ENCODE results near the gene ABR. TPM values are rescaled to one million over a fixed set of nuclear protein-coding genes. Genes with fewer than 3 reads are reported as not detected.
"Not testable (repeated sequence)": the region's sequence is repeated elsewhere in the genome, so short reads cannot be mapped to it uniquely, and the experiment has no call there.

Gene ABR
- total RNA-seq, 1 donor from 2014 or later, result 56.1 TPM

DNA sequence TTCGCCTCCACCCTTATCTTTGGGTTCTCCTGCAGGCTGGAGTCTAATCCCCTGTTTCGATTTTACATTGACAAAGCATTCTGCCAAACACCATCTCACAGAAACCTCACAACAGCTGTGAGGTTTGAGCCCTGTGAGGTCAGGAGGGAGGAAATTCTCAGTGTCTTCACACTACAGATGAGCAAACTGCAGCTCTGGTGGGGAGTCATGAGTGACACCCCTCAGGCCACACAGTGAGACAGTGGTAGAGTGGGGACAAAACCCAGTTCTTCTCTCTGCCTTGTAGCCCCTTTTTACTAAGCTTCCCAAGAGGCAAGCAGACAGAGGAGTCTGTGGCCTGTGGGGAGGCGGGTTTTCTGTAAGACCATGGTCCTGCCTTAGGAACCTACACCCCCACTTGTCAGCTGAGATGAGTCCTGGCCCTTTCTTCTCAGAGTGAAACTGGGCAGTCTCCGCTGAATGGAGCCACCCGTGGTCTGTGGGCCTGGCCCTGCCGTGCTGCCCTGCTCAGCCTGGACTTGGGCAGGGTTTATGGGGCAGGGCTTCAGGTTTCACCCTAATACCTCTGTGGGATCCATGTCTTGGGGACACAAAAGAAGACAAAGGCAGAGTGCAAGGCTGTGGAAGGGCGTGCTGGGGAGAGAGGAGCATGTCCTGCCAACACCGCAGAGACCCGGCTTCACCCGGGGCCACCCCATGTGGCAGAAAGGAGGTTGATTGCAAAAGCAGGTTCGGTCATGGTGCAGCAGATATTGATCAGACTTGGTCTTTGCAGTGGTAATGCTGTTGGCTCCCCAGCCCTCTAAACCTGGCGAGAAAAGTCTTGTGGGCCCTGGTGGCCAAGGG lies 59.0 kb downstream of the ABR start:
- no peak for DNase-seq

GRCh38 chr17:1119924-1120323 lies 59.9 kb downstream of the ABR start:
- DNase-seq, result no peak

DNA sequence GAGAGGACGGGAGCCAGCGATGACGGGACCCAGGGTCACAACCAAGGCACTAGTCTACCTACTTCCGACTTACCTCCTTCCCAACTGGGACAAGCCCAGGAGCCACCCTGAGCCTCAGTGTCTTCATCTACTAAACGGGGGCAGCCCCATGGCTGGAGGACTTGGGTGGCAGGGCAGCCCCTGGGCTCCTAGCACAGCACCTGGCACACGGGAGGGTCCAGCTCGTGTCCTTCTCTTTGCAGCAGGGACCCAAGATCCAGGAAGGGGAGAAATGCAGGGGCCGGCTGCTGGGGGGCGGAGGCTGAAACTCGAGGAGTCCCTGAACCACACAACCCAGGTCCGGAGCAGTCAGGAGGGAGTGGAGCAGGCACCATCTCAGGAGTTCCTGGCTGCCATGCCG lies 63.2 kb downstream of the ABR start:
- no peak for DNase-seq

GRCh38 chr17:1112875-1113274 lies 66.9 kb downstream of the ABR start:
- no peak for DNase-seq

- no peak for DNase-seq
These were observed 68.0 kb downstream of the ABR start for GRCh38 chr17:1111599-1112443.

GRCh38 chr17:1110862-1111598 lies 68.8 kb downstream of the ABR start:
- peak; percentile 51 for DNase-seq

DNA sequence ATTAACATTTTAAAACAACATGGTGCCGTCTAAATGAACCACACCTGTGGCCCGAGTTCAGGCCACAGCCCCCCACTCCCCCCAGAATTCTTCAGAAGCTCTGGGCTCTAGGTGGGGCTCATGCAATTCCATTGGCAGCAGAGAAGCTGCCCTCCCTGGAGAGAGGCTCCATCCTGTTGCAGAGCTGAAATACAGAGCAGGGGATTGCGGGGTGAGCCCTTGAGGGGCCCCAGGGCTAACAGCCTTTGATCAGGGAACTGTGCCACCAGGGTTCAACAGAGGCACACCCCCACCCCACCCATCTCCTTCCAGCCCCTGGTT lies 69.3 kb downstream of the ABR start:
- DNase-seq, result no peak

GRCh38 chr17:1109606-1110540 lies 69.9 kb downstream of the ABR start:
- DNase-seq, result no peak

GRCh38 chr17:1108765-1109605 lies 70.8 kb downstream of the ABR start:
- peak; percentile 69 for DNase-seq

DNA sequence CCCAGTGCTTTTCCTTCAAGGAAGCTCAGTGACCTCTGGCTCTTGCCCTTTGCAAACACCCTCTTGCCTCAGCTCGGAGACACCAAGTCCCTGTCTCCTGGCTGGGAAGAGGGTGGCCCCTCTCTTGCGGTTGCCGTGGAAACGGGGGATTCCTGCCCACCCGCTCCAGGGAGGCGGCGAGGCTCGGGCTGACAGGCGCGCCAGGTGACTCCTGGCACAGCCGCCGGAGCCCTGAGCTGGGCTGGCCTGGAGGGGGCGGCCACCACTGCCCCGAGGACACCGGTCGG lies 71.4 kb downstream of the ABR start:
- DNase-seq, result peak; percentile 49

DNA sequence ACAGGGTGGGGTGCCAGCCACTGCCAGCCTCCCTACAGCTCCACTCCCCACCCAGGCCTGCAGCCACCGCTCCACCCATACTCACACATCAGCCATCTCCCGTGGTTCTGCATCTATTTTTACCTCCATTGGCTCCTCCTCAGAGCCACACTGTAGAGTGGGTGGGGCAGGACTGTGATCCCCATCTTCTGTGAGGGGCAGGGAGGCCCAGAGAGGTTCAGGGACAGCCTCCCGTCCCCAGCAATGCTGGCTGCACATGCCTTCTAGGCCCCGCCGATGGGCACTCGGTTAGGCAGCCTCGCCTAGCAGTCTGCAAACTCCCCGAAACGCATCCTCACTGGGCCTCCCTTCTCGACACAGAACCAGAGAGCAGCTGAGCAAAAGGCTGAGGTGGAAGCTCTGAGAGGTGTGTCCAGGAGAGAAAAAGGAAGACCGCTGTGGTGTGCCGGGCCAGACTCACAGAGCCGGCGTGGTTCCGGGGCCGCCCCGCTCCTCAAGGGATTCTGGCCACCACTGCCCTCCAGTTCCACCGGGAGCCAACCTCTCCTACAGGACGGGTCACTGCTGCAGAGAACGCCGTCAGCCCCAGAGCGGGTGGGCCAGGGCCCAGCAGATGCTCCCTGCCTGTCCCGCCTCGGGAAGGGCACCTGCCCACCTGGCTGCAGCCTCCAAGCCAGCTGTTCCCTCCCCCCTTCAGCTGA lies 71.9 kb downstream of the ABR start:
- no peak for DNase-seq

DNA sequence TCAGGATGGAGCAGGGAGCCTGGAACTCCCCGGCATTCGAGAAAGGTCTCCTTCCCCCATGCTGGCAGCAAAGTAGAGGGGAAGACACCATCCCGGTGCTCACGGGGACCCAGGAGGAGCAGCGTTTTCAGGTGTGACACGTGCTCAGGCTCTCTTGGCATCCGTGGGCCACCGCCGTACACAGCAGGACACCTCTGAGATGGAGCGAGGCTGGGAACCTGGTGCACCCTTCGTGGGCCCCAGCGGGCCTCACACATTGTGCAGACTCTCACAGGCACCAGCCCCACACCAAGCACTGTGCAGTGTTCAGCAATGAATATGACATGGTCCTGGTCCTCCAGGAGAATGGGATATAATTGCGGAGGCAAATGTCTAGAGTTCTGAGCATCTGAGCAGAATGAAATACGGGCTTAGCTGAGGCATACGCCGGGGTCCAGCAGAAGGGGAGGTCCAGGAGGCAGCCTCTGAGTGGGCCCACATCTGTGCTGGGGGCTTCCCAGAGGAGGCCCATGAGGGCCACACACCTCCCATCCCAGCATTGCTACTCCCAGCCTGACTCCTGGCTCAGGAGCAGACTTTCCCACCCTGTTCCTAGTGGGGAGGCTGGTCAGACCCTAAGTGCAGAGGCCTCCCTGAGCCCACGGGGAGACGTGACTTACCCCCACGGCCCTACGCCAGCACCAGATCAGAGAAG lies 72.6 kb downstream of the ABR start:
- DNase-seq, result no peak

DNA sequence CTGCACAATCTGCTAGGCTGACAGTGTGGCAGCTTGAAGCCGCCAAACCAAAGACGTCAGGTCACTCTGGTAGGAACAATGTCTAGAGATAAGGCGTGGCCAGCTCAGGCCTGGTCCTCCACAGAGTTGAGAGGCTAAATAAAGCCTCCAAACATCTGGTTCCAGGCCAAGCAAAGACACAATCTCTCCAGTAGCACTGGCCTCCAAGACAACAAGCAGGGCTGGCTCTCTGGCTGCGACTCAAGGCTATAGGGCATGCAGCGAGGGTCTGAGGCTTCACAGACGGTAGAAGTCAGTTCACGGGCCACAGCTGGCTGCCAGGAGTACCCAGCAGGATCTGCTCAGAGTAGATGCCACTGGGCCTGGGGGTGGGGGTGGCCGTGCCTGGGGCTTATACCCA lies 75.6 kb downstream of the ABR start:
- DNase-seq, result no peak

DNA sequence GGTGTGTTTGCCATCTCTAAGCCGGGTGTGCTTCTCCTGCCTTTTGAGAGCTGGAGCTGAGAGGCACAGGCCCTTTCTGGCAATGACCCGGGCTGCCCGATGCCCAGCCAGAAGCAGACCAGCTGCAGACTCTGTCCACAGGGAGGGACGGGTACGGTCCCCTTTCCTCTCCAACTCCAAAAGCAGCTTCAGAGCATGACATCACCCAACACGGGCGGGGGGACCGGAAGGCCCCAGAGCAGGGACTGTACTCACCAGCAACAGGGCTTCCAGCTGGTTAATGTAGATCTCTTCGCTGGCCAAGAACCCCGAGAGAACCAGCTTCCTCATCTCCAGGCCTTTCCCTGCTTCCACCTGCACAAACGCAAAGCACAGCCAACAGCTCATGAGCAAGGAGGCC lies 79.4 kb downstream of the ABR start:
- peak; percentile 70 for DNase-seq

- no peak for DNase-seq
These were observed 80.5 kb downstream of the ABR start for GRCh38 chr17:1099242-1099641.

DNA sequence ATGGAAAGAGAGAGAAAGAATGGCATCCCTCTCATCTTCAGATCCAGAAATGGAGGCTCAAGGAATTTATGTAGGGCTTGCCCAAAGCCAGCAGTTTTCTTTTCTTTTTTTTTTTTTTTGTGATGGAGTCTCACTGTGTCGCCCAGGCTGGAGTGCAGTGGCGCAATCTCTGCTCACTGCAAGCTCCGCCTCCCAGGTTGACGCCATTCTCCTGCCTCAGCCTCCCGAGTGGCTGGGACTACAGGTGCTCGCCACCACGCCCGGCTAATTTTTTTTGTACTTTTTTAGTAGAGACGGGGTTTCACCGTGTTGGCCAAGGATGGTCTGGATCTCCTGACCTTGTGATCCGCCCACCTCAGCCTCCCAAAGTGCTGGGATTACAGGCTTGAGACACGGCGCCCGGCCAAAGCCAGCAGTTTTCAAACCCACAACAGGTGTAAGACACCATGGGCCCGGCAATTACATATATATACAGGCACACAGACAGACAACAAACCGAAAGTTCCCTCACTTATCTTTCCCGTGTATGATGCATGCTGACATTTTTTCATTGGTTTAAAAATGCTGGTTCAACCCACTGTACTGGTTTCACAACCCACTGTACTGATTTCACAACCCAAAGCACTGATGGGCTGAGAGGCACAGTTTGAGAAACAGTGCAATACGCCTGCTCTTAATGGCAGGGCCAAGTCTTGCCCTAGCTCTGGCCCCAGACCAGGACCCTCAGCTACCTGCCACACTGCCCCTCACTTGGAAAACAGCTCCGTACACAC lies 81.6 kb downstream of the ABR start:
- not testable (repeated sequence) for DNase-seq

GRCh38 chr17:1096215-1096614 lies 83.6 kb downstream of the ABR start:
- no peak for DNase-seq

DNA sequence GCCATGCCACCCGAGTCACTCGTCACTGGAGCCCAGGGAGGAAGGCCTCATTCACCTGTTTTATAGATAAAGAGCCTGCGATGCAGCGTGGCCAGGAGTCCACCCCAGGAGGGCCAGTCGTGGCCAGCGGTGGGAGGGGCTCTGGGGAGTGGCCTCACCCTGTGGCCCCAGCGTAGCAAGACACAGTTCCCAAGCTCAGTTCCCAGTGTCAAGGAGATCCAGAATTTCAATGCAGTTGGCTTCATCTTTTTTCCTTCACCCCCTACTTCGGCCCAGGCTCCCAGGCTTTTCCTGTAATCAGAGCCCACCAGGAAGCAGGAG lies 84.0 kb downstream of the ABR start:
- no peak for DNase-seq
